Measurements from ENCODE around the gene PTPN22. TPM values are rescaled to one million over a fixed set of nuclear protein-coding genes. Genes with fewer than 3 reads are reported as not detected.

PTPN22 gene
- total RNA-seq, 1 experiment from 2014 or later: not detected

DNA sequence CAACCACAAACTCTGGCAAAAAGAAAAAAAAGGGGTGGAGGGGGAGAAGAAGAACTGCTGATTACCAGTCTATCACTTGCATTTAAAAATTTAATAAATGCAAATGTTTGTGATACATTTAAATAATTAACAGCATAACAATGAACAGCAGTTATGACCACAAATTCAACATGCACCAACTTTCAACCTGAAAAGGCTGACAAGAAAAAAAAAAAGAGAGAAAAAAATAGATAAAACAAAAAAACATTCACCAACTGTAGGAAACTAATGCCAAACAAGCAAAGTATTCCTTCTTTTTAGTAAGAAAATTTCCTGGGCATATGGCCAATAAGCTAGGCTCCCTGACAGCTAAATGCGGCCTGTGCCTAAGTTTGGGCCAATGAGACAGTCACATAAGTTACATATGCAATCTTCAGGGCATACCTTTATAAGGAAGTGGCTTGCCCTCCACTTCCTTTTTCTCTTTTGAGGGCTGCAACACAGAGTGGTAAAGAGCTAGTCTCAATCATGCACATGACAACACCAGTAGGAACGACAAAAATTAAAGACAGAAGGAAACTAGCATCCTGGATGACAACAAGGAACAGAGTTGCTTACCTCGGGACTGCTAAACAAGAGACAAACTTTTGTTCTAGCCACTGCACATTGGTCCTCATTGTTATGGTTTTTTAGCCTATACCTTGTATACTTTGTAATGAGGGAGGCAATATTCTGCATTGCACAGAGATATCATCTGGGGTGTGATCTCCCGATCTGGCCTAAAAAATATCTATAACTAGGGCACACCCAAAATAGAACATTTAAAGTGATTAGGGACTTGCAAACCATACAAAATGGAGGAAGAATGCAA is 88.0 kb downstream of the PTPN22 start:
- 0 out of 2 replicates have a peak overlapping the region, but pooled peaks have one; percentile 14 for H3K27ac Mint-ChIP-seq
- peaks cover 4% of the 10 kb centered on the region for H3K9me3 Mint-ChIP-seq
- H3K36me3 Mint-ChIP-seq: peaks cover 6% of the 10 kb centered on the region
- ChIA-PET POLR2A (no interaction called here), CTCF (no interaction called here)
- no peak for TF ChIP-seq NR1H2 (CRISPR knock-in tag; IDR thresholded peaks at IDR 0.05)
- no peak for TF ChIP-seq ZNF138 (CRISPR knock-in tag; conservative IDR thresholded peaks at IDR 0.05)
- TF ChIP-seq, protein P1, sequence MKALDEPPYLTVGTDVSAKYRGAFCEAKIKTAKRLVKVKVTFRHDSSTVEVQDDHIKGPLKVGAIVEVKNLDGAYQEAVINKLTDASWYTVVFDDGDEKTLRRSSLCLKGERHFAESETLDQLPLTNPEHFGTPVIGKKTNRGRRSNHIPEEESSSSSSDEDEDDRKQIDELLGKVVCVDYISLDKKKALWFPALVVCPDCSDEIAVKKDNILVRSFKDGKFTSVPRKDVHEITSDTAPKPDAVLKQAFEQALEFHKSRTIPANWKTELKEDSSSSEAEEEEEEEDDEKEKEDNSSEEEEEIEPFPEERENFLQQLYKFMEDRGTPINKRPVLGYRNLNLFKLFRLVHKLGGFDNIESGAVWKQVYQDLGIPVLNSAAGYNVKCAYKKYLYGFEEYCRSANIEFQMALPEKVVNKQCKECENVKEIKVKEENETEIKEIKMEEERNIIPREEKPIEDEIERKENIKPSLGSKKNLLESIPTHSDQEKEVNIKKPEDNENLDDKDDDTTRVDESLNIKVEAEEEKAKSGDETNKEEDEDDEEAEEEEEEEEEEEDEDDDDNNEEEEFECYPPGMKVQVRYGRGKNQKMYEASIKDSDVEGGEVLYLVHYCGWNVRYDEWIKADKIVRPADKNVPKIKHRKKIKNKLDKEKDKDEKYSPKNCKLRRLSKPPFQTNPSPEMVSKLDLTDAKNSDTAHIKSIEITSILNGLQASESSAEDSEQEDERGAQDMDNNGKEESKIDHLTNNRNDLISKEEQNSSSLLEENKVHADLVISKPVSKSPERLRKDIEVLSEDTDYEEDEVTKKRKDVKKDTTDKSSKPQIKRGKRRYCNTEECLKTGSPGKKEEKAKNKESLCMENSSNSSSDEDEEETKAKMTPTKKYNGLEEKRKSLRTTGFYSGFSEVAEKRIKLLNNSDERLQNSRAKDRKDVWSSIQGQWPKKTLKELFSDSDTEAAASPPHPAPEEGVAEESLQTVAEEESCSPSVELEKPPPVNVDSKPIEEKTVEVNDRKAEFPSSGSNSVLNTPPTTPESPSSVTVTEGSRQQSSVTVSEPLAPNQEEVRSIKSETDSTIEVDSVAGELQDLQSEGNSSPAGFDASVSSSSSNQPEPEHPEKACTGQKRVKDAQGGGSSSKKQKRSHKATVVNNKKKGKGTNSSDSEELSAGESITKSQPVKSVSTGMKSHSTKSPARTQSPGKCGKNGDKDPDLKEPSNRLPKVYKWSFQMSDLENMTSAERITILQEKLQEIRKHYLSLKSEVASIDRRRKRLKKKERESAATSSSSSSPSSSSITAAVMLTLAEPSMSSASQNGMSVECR (CRISPR knock-in tag; IDR thresholded peaks at IDR 0.05; ENCODE audit: borderline replicate concordance): no peak
- no peak for TF ChIP-seq SMAD4 (CRISPR knock-in tag; IDR thresholded peaks at IDR 0.05)
- TF ChIP-seq, protein P2, sequence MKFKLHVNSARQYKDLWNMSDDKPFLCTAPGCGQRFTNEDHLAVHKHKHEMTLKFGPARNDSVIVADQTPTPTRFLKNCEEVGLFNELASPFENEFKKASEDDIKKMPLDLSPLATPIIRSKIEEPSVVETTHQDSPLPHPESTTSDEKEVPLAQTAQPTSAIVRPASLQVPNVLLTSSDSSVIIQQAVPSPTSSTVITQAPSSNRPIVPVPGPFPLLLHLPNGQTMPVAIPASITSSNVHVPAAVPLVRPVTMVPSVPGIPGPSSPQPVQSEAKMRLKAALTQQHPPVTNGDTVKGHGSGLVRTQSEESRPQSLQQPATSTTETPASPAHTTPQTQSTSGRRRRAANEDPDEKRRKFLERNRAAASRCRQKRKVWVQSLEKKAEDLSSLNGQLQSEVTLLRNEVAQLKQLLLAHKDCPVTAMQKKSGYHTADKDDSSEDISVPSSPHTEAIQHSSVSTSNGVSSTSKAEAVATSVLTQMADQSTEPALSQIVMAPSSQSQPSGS (CRISPR knock-in tag; IDR thresholded peaks at IDR 0.05; ENCODE audit: borderline replicate concordance, low read depth): no peak
- TF ChIP-seq, protein P3, sequence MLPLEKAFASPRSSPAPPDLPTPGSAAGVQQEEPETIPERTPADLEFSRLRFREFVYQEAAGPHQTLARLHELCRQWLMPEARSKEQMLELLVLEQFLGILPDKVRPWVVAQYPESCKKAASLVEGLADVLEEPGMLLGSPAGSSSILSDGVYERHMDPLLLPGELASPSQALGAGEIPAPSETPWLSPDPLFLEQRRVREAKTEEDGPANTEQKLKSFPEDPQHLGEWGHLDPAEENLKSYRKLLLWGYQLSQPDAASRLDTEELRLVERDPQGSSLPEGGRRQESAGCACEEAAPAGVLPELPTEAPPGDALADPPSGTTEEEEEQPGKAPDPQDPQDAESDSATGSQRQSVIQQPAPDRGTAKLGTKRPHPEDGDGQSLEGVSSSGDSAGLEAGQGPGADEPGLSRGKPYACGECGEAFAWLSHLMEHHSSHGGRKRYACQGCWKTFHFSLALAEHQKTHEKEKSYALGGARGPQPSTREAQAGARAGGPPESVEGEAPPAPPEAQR (CRISPR knock-in tag; IDR thresholded peaks at IDR 0.05): no peak
- TF ChIP-seq GRHL2 (CRISPR knock-in tag; IDR thresholded peaks at IDR 0.05; ENCODE audit: insufficient replicate concordance, severe bottlenecking): no peak
- TF ChIP-seq, protein P4, sequence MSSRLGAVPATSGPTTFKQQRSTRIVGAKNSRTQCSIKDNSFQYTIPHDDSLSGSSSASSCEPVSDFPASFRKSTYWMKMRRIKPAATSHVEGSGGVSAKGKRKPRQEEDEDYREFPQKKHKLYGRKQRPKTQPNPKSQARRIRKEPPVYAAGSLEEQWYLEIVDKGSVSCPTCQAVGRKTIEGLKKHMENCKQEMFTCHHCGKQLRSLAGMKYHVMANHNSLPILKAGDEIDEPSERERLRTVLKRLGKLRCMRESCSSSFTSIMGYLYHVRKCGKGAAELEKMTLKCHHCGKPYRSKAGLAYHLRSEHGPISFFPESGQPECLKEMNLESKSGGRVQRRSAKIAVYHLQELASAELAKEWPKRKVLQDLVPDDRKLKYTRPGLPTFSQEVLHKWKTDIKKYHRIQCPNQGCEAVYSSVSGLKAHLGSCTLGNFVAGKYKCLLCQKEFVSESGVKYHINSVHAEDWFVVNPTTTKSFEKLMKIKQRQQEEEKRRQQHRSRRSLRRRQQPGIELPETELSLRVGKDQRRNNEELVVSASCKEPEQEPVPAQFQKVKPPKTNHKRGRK (CRISPR knock-in tag; IDR thresholded peaks at IDR 0.05; ENCODE audit: borderline replicate concordance): no peak
- no peak for TF ChIP-seq CBFB (CRISPR knock-in tag; IDR thresholded peaks at IDR 0.05; ENCODE audit: low read depth)
- TF ChIP-seq SMAD3 (CRISPR knock-in tag; IDR thresholded peaks at IDR 0.05; ENCODE audit: borderline replicate concordance): no peak
- TF ChIP-seq KAT7 (CRISPR knock-in tag; IDR thresholded peaks at IDR 0.05; ENCODE audit: borderline replicate concordance): no peak
- TF ChIP-seq TEAD1 (CRISPR knock-in tag; IDR thresholded peaks at IDR 0.05): no peak
- TF ChIP-seq ZNF317 (CRISPR knock-in tag; IDR thresholded peaks at IDR 0.05; ENCODE audit: borderline replicate concordance, low read depth): no peak
- TF ChIP-seq MYBL2 (CRISPR knock-in tag; IDR thresholded peaks at IDR 0.05): no peak
- TF ChIP-seq, protein P5, sequence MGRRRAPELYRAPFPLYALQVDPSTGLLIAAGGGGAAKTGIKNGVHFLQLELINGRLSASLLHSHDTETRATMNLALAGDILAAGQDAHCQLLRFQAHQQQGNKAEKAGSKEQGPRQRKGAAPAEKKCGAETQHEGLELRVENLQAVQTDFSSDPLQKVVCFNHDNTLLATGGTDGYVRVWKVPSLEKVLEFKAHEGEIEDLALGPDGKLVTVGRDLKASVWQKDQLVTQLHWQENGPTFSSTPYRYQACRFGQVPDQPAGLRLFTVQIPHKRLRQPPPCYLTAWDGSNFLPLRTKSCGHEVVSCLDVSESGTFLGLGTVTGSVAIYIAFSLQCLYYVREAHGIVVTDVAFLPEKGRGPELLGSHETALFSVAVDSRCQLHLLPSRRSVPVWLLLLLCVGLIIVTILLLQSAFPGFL (CRISPR knock-in tag; IDR thresholded peaks at IDR 0.05; ENCODE audit: borderline replicate concordance): no peak
- no peak for TF ChIP-seq MXD4 (CRISPR knock-in tag; IDR thresholded peaks at IDR 0.05; ENCODE audit: borderline replicate concordance)
- TF ChIP-seq, protein P6, sequence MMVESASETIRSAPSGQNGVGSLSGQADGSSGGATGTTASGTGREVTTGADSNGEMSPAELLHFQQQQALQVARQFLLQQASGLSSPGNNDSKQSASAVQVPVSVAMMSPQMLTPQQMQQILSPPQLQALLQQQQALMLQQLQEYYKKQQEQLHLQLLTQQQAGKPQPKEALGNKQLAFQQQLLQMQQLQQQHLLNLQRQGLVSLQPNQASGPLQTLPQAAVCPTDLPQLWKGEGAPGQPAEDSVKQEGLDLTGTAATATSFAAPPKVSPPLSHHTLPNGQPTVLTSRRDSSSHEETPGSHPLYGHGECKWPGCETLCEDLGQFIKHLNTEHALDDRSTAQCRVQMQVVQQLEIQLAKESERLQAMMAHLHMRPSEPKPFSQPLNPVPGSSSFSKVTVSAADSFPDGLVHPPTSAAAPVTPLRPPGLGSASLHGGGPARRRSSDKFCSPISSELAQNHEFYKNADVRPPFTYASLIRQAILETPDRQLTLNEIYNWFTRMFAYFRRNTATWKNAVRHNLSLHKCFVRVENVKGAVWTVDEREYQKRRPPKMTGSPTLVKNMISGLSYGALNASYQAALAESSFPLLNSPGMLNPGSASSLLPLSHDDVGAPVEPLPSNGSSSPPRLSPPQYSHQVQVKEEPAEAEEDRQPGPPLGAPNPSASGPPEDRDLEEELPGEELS (CRISPR knock-in tag; IDR thresholded peaks at IDR 0.05): no peak
- no peak for TF ChIP-seq ESRRA (CRISPR knock-in tag; IDR thresholded peaks at IDR 0.05; ENCODE audit: borderline replicate concordance)
- no peak for TF ChIP-seq NFATC4 (CRISPR knock-in tag; IDR thresholded peaks at IDR 0.05)
- TF ChIP-seq, protein P7, sequence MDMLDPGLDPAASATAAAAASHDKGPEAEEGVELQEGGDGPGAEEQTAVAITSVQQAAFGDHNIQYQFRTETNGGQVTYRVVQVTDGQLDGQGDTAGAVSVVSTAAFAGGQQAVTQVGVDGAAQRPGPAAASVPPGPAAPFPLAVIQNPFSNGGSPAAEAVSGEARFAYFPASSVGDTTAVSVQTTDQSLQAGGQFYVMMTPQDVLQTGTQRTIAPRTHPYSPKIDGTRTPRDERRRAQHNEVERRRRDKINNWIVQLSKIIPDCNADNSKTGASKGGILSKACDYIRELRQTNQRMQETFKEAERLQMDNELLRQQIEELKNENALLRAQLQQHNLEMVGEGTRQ (CRISPR knock-in tag; IDR thresholded peaks at IDR 0.05): no peak
- ATAC-seq (no peak), DNase-seq (ENCODE audit: low spot score) (no peak)
- H3K4me1 Mint-ChIP-seq: peaks cover 21% of the 10 kb centered on the region
- H3K27me3 Mint-ChIP-seq (ENCODE audit: low read depth): no peaks in the 10 kb centered on the region
- H3K4me3 Mint-ChIP-seq: no peak overlapping the region

All from WTC11 (cell line).